Astrocyte (in vitro differentiated cells and primary cell): ENCODE data around the gene VEZT. TPM values are rescaled to one million over a fixed set of nuclear protein-coding genes. Genes with fewer than 3 reads are reported as not detected.
A peak's percentile ranks its signal among the peaks of the same experiment; 100 is the strongest.

Source experiments
- DNase-seq: peaks from one replicate; pipeline ENCODE4 v3.0.0-alpha.2; 2010; ENCODE audit warnings: low read depth
- FAIRE-seq: peaks from 2 replicates; lab custom pipeline; 2011; peaks lifted over from hg19 to GRCh38; lab: Jason Lieb, UNC
- H2AFZ ChIP-seq: 2 replicates; pipeline ENCODE4 v1.6.0; 2012; ENCODE audit warnings: low read depth, low read length, inconsistent platforms
- H3K27ac ChIP-seq: 2 replicates; pipeline ENCODE4 v1.5.1; 2011; ENCODE audit warnings: low read depth, low read length, inconsistent platforms
- H3K27me3 ChIP-seq: 2 replicates; pipeline ENCODE4 v1.6.0; 2011; ENCODE audit warnings: low read length, inconsistent platforms; ENCODE audit not compliant: insufficient read depth
- H3K36me3 ChIP-seq: 2 replicates; pipeline ENCODE4 v1.5.1; 2011; ENCODE audit warnings: low read length, inconsistent platforms; ENCODE audit not compliant: insufficient read depth
- H3K4me1 ChIP-seq: 2 replicates; pipeline ENCODE4 v1.5.1; 2011; ENCODE audit warnings: low read length, inconsistent platforms; ENCODE audit not compliant: insufficient read depth
- H3K4me2 ChIP-seq: 2 replicates; pipeline ENCODE4 v1.6.0; 2012; ENCODE audit warnings: low read length, inconsistent platforms
- H3K4me3 ChIP-seq: 2 replicates; pipeline ENCODE4 v1.5.1; 2011; ENCODE audit warnings: low read depth, mild to moderate bottlenecking, low read length, inconsistent platforms; ENCODE audit not compliant: insufficient read depth
- H3K79me2 ChIP-seq: 2 replicates; pipeline ENCODE4 v1.6.0; 2012; ENCODE audit warnings: mild to moderate bottlenecking, low read length, inconsistent platforms; ENCODE audit not compliant: insufficient read depth
- H3K9ac ChIP-seq: 2 replicates; pipeline ENCODE4 v1.6.0; 2012; ENCODE audit warnings: mild to moderate bottlenecking, low read length, inconsistent platforms
- H3K9me3 ChIP-seq: 2 replicates; pipeline ENCODE4 v1.5.1; 2012; ENCODE audit warnings: low read depth, mild to moderate bottlenecking, low read length, inconsistent platforms; ENCODE audit not compliant: insufficient read depth
- H4K20me1 ChIP-seq: 2 replicates; pipeline ENCODE4 v1.6.0; 2012; ENCODE audit warnings: low read length, inconsistent platforms; ENCODE audit not compliant: insufficient read depth
- H3K27ac Mint-ChIP-seq: one replicate; pipeline ENCODE4 v1.8.0; 2021; ENCODE audit warnings: mild to moderate bottlenecking, mixed read lengths; ENCODE audit not compliant: unreplicated experiment
- H3K27me3 Mint-ChIP-seq: one replicate; pipeline ENCODE4 v1.8.0; 2021; ENCODE audit warnings: low read depth, mixed read lengths; ENCODE audit not compliant: unreplicated experiment
- H3K36me3 Mint-ChIP-seq: one replicate; pipeline ENCODE4 v1.8.0; 2021; ENCODE audit warnings: low read depth, mixed read lengths; ENCODE audit not compliant: unreplicated experiment
- H3K4me1 Mint-ChIP-seq: one replicate; pipeline ENCODE4 v1.8.0; 2021; ENCODE audit warnings: low read depth, mixed read lengths; ENCODE audit not compliant: unreplicated experiment
- H3K4me3 Mint-ChIP-seq: one replicate; pipeline ENCODE4 v1.8.0; 2021; ENCODE audit warnings: mild to moderate bottlenecking, moderate library complexity, mixed read lengths; ENCODE audit not compliant: unreplicated experiment
- H3K9me3 Mint-ChIP-seq: one replicate; pipeline ENCODE4 v1.8.0; 2021; ENCODE audit warnings: mild to moderate bottlenecking, mixed read lengths; ENCODE audit not compliant: unreplicated experiment
- EZH2 ChIP-seq: IDR thresholded peaks from 2 replicates; pipeline ENCODE4 v1.6.1; 2012; ENCODE audit warnings: mild to moderate bottlenecking, low read length, inconsistent platforms; ENCODE audit not compliant: insufficient read depth
- total RNA-seq: library from RNA; stranded (reverse); gene quantifications from 2 replicates; pipeline ENCODE4 v1.2.1, GENCODE V29; 2021
- TF ChIP-seq, protein P1 (sequence below): IDR thresholded peaks from 2 replicates; pipeline ENCODE4 v1.5.1; 2011; ENCODE audit warnings: low read depth, mild to moderate bottlenecking, inconsistent platforms, low read length, moderate library complexity; ENCODE audit not compliant: insufficient read depth

Gene VEZT
- total RNA-seq, 1 donor from 2014 or later = 106 TPM

DNA sequence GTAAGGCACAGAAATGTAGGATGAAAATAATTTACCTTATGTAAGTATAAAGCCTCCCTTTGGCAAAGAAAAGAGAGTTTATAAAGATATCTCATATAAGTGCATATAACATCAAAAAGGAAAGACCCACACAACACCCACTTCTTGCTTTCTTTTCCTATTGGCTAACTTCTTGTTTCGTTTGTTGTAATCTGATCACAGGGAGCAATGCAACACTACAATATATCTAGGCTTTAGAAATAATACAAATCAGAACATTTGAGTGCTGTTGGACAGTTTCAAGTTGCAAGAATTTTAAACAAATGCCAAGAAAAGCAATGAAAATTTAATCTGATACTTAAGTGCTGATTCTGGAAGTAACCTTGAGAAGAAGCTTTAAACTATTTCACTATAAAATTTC lies 1.7 kb upstream of the VEZT start:
- TF ChIP-seq, protein P1, sequence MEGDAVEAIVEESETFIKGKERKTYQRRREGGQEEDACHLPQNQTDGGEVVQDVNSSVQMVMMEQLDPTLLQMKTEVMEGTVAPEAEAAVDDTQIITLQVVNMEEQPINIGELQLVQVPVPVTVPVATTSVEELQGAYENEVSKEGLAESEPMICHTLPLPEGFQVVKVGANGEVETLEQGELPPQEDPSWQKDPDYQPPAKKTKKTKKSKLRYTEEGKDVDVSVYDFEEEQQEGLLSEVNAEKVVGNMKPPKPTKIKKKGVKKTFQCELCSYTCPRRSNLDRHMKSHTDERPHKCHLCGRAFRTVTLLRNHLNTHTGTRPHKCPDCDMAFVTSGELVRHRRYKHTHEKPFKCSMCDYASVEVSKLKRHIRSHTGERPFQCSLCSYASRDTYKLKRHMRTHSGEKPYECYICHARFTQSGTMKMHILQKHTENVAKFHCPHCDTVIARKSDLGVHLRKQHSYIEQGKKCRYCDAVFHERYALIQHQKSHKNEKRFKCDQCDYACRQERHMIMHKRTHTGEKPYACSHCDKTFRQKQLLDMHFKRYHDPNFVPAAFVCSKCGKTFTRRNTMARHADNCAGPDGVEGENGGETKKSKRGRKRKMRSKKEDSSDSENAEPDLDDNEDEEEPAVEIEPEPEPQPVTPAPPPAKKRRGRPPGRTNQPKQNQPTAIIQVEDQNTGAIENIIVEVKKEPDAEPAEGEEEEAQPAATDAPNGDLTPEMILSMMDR = no peak
- no peak for TF ChIP-seq EZH2
- Mint-ChIP-seq H3K27ac (peak overlapping the region; percentile 22), H3K36me3 (peaks cover 2% of the 10 kb centered on the region), H3K4me3 (peak overlapping the region; percentile 98), H3K4me1 (peaks cover 14% of the 10 kb centered on the region), H3K27me3 (no peaks in the 10 kb centered on the region), H3K9me3 (no peaks in the 10 kb centered on the region)
- H3K9me3 ChIP-seq = no peaks in the 10 kb centered on the region
- peaks cover 9% of the 10 kb centered on the region for H3K4me1 ChIP-seq
- peak; percentile 67 for DNase-seq
- H3K36me3 ChIP-seq = no peaks in the 10 kb centered on the region
- peaks cover 20% of the 10 kb centered on the region for H4K20me1 ChIP-seq
- H3K27ac ChIP-seq = no peak overlapping the region
- peak overlapping the region; percentile 91 for H3K4me2 ChIP-seq
- H3K79me2 ChIP-seq = peaks cover 94% of the 10 kb centered on the region
- no peak overlapping the region for H2AFZ ChIP-seq
- H3K4me3 ChIP-seq = peak overlapping the region; percentile 99
- peak; percentile 26 for FAIRE-seq
- H3K9ac ChIP-seq = peak overlapping the region; percentile 94
- no peaks in the 10 kb centered on the region for H3K27me3 ChIP-seq

DNA sequence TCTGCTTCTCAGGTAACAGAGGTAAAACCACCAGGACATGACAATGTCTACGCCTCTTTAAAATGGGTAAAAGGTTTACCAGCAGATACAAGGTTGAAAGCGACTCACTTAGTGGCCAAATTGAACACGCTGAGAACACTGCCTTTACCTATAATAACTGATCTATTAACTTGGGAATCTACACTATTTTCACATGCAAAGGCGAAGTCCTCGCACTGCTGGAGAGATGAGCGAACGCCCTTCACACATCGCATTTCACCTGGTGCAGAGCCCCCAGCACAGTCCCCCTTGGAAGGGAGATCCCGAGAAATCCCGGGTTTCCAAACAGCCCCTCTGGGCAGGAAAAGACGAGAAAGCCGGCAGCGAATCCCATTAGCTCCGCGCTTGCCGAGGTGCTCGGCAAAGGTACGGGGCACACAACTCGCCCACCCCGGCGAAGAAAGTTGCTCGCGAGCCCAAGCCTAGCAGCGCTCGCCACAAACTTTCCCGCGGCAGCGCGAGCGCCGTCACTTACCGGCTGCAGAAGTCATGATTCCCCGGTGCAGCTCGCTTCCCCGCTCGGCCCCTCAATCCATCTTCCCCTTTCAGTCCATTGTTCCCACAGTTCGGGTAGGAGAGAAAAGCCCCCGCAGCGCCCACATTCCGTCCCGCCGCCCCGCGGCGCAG lies 763 bp upstream of the VEZT start:
- peak overlapping the region; percentile 91 for H3K4me2 ChIP-seq
- H3K9me3 Mint-ChIP-seq = no peaks in the 10 kb centered on the region
- peak overlapping the region; percentile 94 for H3K9ac ChIP-seq
- no peaks in the 10 kb centered on the region for H3K36me3 ChIP-seq
- no peaks in the 10 kb centered on the region for H3K9me3 ChIP-seq
- peaks cover 14% of the 10 kb centered on the region for H3K4me1 Mint-ChIP-seq
- no peaks in the 10 kb centered on the region for H3K36me3 Mint-ChIP-seq
- TF ChIP-seq, protein P1 = no peak
- TF ChIP-seq EZH2 = no peak
- H4K20me1 ChIP-seq = peaks cover 27% of the 10 kb centered on the region
- H3K4me3 Mint-ChIP-seq = peak overlapping the region; percentile 98
- no peaks in the 10 kb centered on the region for H3K27me3 ChIP-seq
- peak overlapping the region; percentile 99 for H3K4me3 ChIP-seq
- no peaks in the 10 kb centered on the region for H3K27me3 Mint-ChIP-seq
- H3K27ac Mint-ChIP-seq = peak overlapping the region; percentile 85
- no peak for FAIRE-seq
- peak overlapping the region; percentile 75 for H3K27ac ChIP-seq
- H3K79me2 ChIP-seq = peaks cover 94% of the 10 kb centered on the region
- H2AFZ ChIP-seq = peak overlapping the region; percentile 79
- H3K4me1 ChIP-seq = peaks cover 9% of the 10 kb centered on the region
- DNase-seq = no peak
